H1 (cell line): Measurements from ENCODE around the gene GNLY. TPM values are rescaled to one million over a fixed set of nuclear protein-coding genes. Genes with fewer than 3 reads are reported as not detected.

Experiments used
- ASH2L ChIP-seq: fragments of 200-600, 300-600 bp; sonication (generic); IDR thresholded peaks from one replicate; pipeline ENCODE4 v1.7.1; 2017; ENCODE audit warnings: low read length
- JUND ChIP-seq: IDR thresholded peaks from 2 replicates; pipeline ENCODE4 v1.6.1; 2011; ENCODE audit warnings: mild to moderate bottlenecking, improper control_type of control experiment, low read length
- POLR2A ChIP-seq, 2 experiments: IDR thresholded peaks; 1 replicate in 1 of 2; 2 replicates in 1 of 2; pipeline ENCODE4 v1.6.1; 2011; ENCODE audit warnings: low read depth in 2 of 2, low read length in 2 of 2, mild to moderate bottlenecking in 2 of 2; ENCODE audit errors: control extremely low read depth in 1 of 2
- SIX5 ChIP-seq: IDR thresholded peaks from 2 replicates; pipeline ENCODE4 v1.6.1; 2011; ENCODE audit warnings: mild to moderate bottlenecking, low read depth, low read length
- TAF1 ChIP-seq: IDR thresholded peaks from 2 replicates; pipeline ENCODE4 v1.6.1; 2011; ENCODE audit warnings: mild to moderate bottlenecking, low read depth, low read length
- TEAD4 ChIP-seq: IDR thresholded peaks from 2 replicates; pipeline ENCODE4 v1.6.1; 2012; ENCODE audit warnings: low read depth, low read length, inconsistent platforms, mixed read lengths
- polyA plus RNA-seq, 7 experiments: library from polyadenylated mRNA; depleted of rRNA in 3 of 7; stranded (reverse) in 5 of 7; unstranded in 2 of 7; fragments of >200 nt in 5 of 7; fragments of 200-250 nt in 2 of 7; gene quantifications; 1 replicate in 5 of 7; 2 replicates in 1 of 7; 4 replicates in 1 of 7; pipeline versions ENCODE4 v1.2.1 to v1.2.3, GENCODE V29; 2011 to 2013; ENCODE audit warnings: missing spikeins in 2 of 7, mixed read lengths in 2 of 7
- total RNA-seq: library from RNA; stranded (reverse); fragmentation: NEBNext Ultra II Directional; extraction: Animal tissue kit (Norgen Biotek cat#: 25700); gene quantifications from 2 replicates; pipeline ENCODE4 v1.2.1, GENCODE V29; 2021

GNLY gene
- total and polyA plus RNA-seq, 2 of the 8 experiments (the other 6 are each of a cell fraction or from before 2014, with no cell fraction given) = 0.03 TPM; not detected in 1

- no peak for TF ChIP-seq POLR2A (IDR thresholded peaks at IDR 0.05; ENCODE audit: control extremely low read depth in 1 of 2, low read depth in 2 of 2, low read length in 2 of 2)
- TF ChIP-seq TEAD4 = no peak
- no peak for TF ChIP-seq ASH2L
- no peak for TF ChIP-seq SIX5
- TF ChIP-seq JUND = no peak
- TF ChIP-seq TAF1 = no peak
Measured at GRCh38 chr2:85697096-85697495, 2.9 kb downstream of the GNLY start (continued).
